Renal cortex interstitium (tissue), 11 donors: ENCODE results near the gene GABPB2. TPM values are rescaled to one million over a fixed set of nuclear protein-coding genes. Genes with fewer than 3 reads are reported as not detected.
A peak's percentile ranks its signal among the peaks of the same experiment; 100 is the strongest.
"Not testable (repeated sequence)": the region's sequence is repeated elsewhere in the genome, so short reads cannot be mapped to it uniquely, and the experiment has no call there.

ENCODE experiments used
- DNase-seq, 11 donors: peaks; one replicate each; pipeline ENCODE4 v3.0.0-alpha.2; 2013; ENCODE audit warnings: low read depth in 9 of 11, low spot score in 4 of 11; ENCODE audit errors: extremely low read depth in 1 of 11
- polyA plus RNA-seq, 3 donors: library from polyadenylated mRNA; unstranded; fragments of 120-200 nt; gene quantifications; one replicate each; pipeline ENCODE4 v1.2.1, GENCODE V29; 2013; ENCODE audit not compliant: insufficient read length in 3 of 3

GABPB2 gene
- polyA plus RNA-seq, 3 donors: 10.5 to 15.8 (median 15.4) TPM

- DNase-seq: no peak
Measured at GRCh38 chr1:151055581-151055980, 15.0 kb upstream of the GABPB2 start.

GRCh38 chr1:151056149-151056548, 14.4 kb upstream of the GABPB2 start:
- DNase-seq: no peak

DNA sequence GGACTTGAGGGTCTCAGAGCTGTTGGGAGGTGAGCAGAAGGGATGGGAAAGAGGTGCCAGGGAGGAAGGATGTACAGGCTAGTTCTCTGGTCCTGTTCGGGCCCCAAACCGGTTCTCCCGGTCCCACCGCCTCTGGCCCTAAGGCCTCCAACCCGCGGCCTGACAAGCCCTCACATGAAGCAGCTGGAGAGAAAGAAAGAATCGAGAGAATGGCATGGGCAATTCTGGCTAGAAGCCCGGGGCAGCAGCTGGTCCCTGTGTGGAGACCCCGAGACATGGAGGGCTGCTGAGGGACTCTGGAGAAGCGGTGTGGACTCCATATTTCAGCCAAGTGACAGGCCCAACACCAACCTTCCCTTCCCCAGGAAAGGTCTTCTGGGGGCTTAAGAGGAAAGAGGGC, 11.9 kb upstream of the GABPB2 start:
- peak in 5 of 11 donors; percentile 43 to 57 (median 54) for DNase-seq

DNA sequence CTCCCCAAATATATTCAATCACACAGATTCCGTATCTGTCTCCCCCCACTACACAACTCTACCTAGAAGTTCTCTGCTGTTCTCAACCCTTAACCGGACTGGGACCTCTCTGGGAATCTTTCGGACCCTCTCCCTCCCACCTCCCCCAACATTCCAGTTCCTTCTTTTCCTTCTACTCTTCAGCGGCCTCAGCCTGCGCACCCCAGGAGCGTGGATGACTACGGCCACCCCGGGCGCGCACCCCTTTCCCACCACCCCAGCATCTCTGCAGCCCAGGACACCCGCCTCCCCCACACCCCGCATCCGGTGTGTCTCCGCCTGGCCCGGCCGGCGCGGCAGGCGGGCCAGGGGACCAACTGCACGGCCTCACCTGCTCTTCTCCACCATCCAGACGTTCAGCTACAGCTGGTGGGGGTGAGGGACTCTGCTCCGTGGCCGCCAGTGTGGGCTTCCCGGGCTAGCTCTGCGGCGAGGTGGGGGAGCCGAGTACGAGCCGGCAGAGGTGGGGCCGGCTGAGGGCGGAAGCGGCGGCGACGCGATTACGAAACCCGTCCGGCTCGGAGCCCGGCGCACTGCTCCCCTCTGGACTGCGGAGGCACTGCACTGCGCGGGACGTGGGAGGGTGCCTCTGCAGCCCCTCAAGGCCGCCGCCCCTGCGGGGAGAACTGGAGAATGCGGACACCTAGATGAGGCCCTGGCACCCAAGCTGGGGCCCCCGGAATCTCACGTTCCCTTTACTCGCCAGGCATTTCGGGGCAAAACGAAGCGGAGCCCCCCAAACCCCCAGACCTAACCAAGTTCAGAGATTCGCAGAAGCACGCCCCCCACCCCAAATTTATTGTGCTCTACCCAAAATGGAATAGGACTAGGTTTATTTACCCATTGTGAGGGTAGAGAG, 11.2 kb upstream of the GABPB2 start, which contains the start of gene CDC42SE1:
CDC42SE1 (minus strand) TSS at position 514 of the 898 bp plus-strand sequence. CDS start 3,892 bp downstream, outside the sequence.
- DNase-seq: peak in 10 of 11 donors; percentile 77 to 88 (median 84)

DNA sequence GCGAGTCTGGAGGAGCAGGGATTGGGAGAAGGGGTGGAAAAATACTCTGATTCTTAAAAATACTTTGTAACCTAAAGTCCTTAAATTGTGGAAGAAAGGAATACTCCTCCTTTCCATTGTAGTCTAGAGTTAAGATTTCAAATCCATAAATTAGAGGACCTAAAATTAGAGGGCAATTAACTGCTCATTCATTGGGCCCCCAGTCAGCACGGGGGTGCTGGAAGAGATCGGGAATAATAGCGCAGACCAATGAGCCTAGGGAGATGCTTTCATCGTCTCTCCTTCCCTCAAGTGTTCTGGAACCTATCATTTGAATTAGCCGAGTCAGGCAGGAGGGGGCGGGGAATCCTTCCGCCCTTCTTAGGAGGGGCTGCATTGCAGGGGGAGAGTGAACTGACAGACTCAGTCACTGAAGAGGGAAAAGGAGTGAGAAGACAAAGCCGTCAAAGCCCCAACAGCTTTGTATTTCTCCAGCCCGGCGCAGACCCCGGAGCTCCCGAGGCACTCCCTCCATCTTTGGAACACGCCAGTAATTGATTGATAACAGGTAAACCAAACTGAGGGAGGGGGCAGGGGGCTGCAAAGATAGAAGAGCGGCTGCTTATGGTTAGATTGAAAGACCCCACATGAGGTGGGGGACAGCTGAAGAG, 10.4 kb upstream of the GABPB2 start, which contains the start of gene MLLT11:
MLLT11 (plus strand) TSS at position 391 of the 650 bp plus-strand sequence. CDS start 6,828 bp downstream, outside the sequence.
- DNase-seq: peak in 10 of 11 donors; percentile 63 to 89 (median 79)

- DNase-seq: no peak
Measured at GRCh38 chr1:151060657-151061421, 9.7 kb upstream of the GABPB2 start.

GRCh38 chr1:151061704-151062103, 8.9 kb upstream of the GABPB2 start:
- no peak for DNase-seq

DNA sequence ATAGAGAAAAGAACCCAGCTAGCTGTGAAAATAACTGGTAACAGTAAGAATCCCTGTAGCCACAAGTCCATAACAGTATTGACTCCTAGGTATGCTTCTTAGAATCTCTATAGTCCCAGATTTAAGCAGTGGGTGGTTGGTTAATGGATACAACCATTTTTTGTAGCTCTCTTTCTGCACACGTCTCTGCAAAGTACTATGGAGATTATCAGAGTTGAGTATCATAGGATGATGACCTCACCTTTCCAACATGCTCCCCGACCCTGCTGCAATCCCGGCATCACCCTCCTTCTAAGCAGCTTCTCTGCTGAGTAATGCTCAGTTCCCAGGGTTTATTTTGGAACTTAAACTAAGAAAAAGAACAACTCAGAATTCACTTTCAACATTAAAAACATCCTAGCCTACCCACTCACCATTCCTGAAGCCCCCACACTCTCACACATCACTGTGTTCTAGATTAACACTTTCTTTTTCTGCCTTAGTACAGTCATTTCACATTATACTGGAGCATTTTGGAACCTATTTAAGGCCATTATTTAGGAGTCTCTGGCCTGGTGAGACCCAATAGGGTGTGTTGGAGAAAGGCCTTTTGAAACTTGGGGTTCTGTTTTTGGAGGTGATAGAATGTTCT, 7.7 kb upstream of the GABPB2 start:
- no peak for DNase-seq

DNA sequence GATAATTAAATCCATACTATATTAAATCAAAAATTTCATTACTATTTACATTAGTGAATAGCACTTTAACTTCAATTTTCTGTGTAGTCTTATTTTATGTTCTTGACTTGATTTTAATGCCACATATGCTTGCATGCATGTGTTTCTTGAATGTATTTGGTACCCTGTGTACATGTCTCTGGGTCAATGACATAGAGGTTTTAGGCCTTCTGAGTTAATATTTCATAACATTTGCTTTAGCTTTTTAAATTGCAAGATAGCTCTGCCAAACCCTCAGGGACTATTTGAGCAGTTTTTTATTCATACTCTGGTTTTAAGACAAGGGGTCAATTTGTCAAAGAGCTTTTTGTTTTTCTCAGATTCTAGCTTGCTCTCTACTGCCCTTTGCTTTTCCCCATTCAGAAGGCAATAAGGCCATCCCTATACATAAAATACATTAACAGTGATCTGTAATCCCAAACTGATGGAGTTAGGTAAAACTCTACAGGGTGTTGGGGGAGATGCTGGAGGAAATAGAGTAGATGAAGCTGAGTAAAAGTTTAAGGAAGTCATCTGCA, 5.4 kb upstream of the GABPB2 start:
- DNase-seq: no peak

GRCh38 chr1:151067185-151067584, 3.4 kb upstream of the GABPB2 start:
- no peak for DNase-seq

DNA sequence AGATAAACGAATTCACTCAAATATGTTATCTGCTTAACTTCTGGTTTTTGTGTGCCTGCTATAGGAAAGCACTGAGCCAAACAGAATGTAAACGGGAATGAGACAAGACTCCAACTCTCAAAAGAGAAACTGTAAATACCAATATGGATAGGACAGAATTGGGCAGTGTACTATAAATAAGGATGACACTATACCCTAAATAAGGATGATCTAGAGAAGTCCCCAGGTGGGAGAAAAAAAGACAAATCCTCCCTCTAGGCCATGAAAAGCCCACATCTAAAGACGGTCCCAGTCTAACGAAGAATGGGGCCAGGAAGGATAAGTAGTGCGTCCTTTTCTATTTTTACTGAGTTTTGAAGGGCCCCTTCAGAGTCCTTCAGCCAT, 1.5 kb upstream of the GABPB2 start:
- DNase-seq: no peak

DNA sequence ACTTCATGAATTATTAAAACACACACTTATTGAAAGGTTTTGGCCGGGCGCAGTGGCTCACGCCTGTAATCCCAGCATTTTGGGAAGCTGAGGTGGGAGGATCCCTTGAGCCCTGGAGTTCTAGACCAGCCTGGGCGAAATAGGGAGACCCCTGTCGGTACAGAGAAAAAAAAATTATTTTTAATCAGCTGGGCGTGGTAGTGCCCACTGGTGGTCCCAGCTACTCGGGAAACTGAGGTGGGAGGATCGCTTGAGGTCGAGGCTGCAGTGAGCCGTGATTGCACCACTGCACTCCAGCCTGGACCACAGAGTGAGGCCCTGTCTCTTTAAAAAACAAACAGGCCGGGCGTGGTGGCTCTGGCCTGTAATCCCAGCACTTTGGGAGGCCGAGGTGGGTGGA, 1.7 kb downstream of the GABPB2 start:
- DNase-seq: no peak

GRCh38 chr1:151085953-151086559, 15.5 kb downstream of the GABPB2 start:
- DNase-seq: no peak

DNA sequence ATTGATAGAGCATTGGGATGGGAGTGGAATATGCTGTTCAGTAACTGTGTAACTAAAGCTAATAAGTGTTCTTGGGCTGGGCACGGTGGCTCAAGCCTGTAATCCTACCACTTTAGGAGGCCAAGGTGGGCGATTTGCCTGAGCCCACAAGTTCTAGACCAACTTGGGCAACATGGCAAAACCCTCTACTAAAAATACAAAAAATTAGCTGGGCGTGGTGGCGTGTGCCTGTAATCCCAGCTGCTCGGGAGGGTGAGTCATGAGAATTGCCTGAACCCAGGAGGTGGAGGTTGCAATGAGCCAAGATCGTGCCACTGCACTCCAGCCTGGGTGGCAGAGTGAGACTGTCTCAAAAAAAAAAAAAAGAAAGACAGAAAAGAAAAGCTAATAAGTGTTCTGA, 26.9 kb downstream of the GABPB2 start:
- not testable (repeated sequence) for DNase-seq

GRCh38 chr1:151098126-151098525, 27.6 kb downstream of the GABPB2 start:
- no peak for DNase-seq

- no peak for DNase-seq
Measured at GRCh38 chr1:151104630-151105029, 34.1 kb downstream of the GABPB2 start.

DNA sequence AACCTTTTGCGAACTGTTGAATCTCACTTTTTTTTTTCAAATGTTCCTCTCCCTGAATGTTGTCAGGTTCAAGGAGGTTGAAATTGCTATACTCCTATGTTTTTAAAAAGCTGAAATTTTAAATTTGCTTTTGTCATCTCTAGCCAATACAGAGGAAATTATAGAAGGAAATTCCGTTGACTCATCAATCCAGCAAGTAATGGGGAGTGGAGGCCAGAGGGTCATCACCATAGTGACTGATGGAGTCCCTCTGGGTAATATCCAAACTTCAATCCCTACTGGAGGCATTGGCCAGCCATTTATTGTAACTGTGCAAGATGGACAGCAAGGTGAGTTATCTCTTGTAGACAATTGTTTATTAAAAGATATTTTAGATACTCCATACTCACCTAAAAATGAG, 36.3 kb downstream of the GABPB2 start:
- DNase-seq: no peak

DNA sequence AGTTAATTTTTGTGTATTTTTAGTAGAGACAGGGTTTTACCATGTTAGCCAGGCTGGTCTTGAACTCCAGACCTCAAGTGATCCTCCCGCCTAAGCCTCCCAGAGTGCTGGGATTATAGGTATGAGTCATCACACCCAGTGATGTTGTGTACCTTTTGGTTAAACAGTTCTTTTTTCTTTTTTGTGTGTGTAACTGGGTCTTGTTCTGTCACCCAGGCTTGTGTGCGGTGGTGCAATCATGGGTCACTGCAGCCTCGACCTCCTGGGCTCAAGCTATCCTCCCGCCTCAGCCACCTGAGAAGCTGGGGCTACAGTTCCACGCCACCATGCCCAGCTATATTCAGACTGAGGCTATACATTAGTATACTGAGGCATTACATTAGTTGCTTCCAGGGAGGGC, 37.8 kb downstream of the GABPB2 start:
- no peak for DNase-seq
